Astrocyte (in vitro differentiated cells and primary cell): ENCODE results near the gene RRP36.

Source experiments
- EZH2 ChIP-seq: IDR thresholded peaks from 2 replicates; pipeline ENCODE4 v1.6.1; 2012; ENCODE audit warnings: mild to moderate bottlenecking, low read length, inconsistent platforms; ENCODE audit not compliant: insufficient read depth
- TF ChIP-seq, protein P1 (sequence below): IDR thresholded peaks from 2 replicates; pipeline ENCODE4 v1.5.1; 2011; ENCODE audit warnings: low read depth, mild to moderate bottlenecking, inconsistent platforms, low read length, moderate library complexity; ENCODE audit not compliant: insufficient read depth

DNA sequence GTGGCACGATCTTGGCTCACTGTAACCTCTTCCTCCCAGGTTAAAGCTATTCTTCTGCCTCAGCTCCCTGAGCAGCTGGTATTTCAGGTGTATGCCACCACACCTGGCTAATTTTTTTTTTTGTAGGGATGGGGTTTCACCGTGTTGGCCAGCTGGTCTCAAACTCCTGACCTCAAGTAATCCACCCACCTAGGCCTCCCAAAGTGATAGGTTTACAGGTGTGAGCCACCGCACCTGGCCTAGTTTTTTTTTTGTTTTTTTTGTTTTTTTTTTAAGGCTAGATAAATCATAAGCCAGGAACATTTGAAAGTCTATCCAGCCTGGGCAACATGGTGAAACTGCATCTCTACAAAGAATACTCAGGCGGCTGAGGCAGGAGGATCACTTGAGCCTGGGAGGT, 10.9 kb downstream of the RRP36 start:
- TF ChIP-seq, protein P1, sequence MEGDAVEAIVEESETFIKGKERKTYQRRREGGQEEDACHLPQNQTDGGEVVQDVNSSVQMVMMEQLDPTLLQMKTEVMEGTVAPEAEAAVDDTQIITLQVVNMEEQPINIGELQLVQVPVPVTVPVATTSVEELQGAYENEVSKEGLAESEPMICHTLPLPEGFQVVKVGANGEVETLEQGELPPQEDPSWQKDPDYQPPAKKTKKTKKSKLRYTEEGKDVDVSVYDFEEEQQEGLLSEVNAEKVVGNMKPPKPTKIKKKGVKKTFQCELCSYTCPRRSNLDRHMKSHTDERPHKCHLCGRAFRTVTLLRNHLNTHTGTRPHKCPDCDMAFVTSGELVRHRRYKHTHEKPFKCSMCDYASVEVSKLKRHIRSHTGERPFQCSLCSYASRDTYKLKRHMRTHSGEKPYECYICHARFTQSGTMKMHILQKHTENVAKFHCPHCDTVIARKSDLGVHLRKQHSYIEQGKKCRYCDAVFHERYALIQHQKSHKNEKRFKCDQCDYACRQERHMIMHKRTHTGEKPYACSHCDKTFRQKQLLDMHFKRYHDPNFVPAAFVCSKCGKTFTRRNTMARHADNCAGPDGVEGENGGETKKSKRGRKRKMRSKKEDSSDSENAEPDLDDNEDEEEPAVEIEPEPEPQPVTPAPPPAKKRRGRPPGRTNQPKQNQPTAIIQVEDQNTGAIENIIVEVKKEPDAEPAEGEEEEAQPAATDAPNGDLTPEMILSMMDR: no peak
- TF ChIP-seq EZH2: no peak
